Gastroesophageal sphincter (tissue), 3 donors: ENCODE data around the gene SYNE1.

Experiments used
- CTCF ChIP-seq, 4 experiments: fragments of 200-600 bp in 2 of 4; fragments of 450-650 bp in 2 of 4; sonication (generic) in 1 of 4; IDR thresholded peaks; one replicate each; pipeline ENCODE4 v1.5.1; 2017 to 2019; ENCODE audit warnings: antibody characterized with exemption in 4 of 4, mild to moderate bottlenecking in 2 of 4, moderate library complexity in 2 of 4
- POLR2A ChIP-seq, 2 donors: fragments of 450-650 bp; IDR thresholded peaks; one replicate each; pipeline ENCODE4 v1.6.1; 2017; ENCODE audit warnings: antibody characterized with exemption in 2 of 2, mild to moderate bottlenecking in 2 of 2, moderate library complexity in 1 of 2

- TF ChIP-seq CTCF (IDR thresholded peaks at IDR 0.05), result no peak
- TF ChIP-seq POLR2A (IDR thresholded peaks at IDR 0.05), result no peak
Measured at GRCh38 chr6:152540381-152540780, 96.8 kb downstream of the SYNE1 start.
